ENCODE measurements around the gene DNAH11. TPM values are rescaled to one million over a fixed set of nuclear protein-coding genes. Genes with fewer than 3 reads are reported as not detected.

The DNAH11 gene
- total RNA-seq, 1 experiment from 2014 or later = 0.15 TPM

GRCh38 chr7:21768279-21768678, 225.4 kb downstream of the DNAH11 start:
- Histone ChIP-seq H3K4me3 (ENCODE audit: low read depth in 2 of 2, low read length in 2 of 2) (no peak overlapping the region), H3K36me3 (ENCODE audit: control insufficient read depth, insufficient read depth, low read length) (no peaks in the 10 kb centered on the region), H3K27ac (ENCODE audit: low read length) (no peak overlapping the region), H3K9me3 (ENCODE audit: control insufficient read depth, insufficient read depth, low read depth, low read length) (no peaks in the 10 kb centered on the region), H3K4me1 (ENCODE audit: control insufficient read depth, insufficient read depth, low read length) (no peaks in the 10 kb centered on the region), H3K27me3 (ENCODE audit: control insufficient read depth, insufficient read depth, low read length) (peaks cover 12% of the 10 kb centered on the region)
- ATAC-seq = no peak
- TF ChIP-seq REST (IDR thresholded peaks at IDR 0.05; ENCODE audit: insufficient read depth in 1 of 2, low read depth in 2 of 2, low read length in 1 of 2) (no peak), POLR2AphosphoS5 (IDR thresholded peaks at IDR 0.05; ENCODE audit: low read depth, low read length) (no peak)
- TF ChIP-seq, protein P1, sequence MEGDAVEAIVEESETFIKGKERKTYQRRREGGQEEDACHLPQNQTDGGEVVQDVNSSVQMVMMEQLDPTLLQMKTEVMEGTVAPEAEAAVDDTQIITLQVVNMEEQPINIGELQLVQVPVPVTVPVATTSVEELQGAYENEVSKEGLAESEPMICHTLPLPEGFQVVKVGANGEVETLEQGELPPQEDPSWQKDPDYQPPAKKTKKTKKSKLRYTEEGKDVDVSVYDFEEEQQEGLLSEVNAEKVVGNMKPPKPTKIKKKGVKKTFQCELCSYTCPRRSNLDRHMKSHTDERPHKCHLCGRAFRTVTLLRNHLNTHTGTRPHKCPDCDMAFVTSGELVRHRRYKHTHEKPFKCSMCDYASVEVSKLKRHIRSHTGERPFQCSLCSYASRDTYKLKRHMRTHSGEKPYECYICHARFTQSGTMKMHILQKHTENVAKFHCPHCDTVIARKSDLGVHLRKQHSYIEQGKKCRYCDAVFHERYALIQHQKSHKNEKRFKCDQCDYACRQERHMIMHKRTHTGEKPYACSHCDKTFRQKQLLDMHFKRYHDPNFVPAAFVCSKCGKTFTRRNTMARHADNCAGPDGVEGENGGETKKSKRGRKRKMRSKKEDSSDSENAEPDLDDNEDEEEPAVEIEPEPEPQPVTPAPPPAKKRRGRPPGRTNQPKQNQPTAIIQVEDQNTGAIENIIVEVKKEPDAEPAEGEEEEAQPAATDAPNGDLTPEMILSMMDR (IDR thresholded peaks at IDR 0.05) = no peak
- POLR2A ChIA-PET = no interaction called here
- CTCF ChIA-PET = interaction anchor here (0.8 kb wide), 1 partner anchor 228 kb away, joined by 3 read pairs; no protein-coding TSS in a partner anchor
- in situ Hi-C loops (cut with HindIII; ENCODE audit: low pct_unique_long_range_greater_than_20kb, low sequenced_read_pairs) = no loop called here
- DNase-seq (ENCODE audit: low read depth, low spot score) = no peak
- intact Hi-C loops (cut with micrococcal nuclease; ENCODE audit: unreplicated experiment) = loop anchor here (5.0 kb wide), 1 partner anchor 991 kb away; no protein-coding TSS in a partner anchor
- BruUV-seq (replicated peaks) = no TSS peak

DNA sequence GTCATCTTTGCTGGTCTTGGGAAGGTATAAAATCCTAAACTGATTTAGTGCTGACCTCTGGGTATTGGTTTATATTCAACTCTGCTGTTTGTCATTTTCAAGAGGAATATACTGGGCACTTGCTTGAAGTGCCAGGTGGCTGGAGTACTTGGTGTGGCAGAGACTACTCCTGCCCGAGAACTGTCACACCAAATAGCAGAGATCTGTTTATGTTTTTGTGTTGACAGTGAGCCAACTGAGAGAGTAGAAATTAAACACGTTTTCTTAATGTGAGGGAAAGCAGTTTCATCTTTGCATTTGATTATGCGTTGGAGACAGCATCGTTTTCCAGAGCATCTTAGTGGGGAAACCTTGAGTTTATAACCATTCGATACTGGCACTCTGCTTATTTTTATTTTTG, 228.4 kb downstream of the DNAH11 start:
- no peaks in the 10 kb centered on the region for H3K9me3 ChIP-seq (ENCODE audit: control insufficient read depth, insufficient read depth, low read depth, low read length)
- ChIA-PET CTCF (interaction anchor here (0.6 kb wide), 1 partner anchor 299 kb away, joined by 3 read pairs; no protein-coding TSS in a partner anchor), POLR2A (no interaction called here)
- H3K27ac ChIP-seq (ENCODE audit: low read length) = no peak overlapping the region
- no peaks in the 10 kb centered on the region for H3K36me3 ChIP-seq (ENCODE audit: control insufficient read depth, insufficient read depth, low read length)
- TF ChIP-seq, protein P1 (IDR thresholded peaks at IDR 0.05) = no peak
- TF ChIP-seq POLR2AphosphoS5 (IDR thresholded peaks at IDR 0.05; ENCODE audit: low read depth, low read length) (no peak), SIN3A (IDR thresholded peaks at IDR 0.05; ENCODE audit: borderline replicate concordance, insufficient read depth, low read depth, low read length) (no peak), TCF7L2 (IDR thresholded peaks at IDR 0.05; ENCODE audit: low read depth, low read length) (no peak), REST (IDR thresholded peaks at IDR 0.05; ENCODE audit: insufficient read depth in 1 of 2, low read depth in 2 of 2, low read length in 1 of 2) (no peak)
- ATAC-seq (no peak), DNase-seq (ENCODE audit: low read depth, low spot score) (no peak)
- in situ Hi-C loops (cut with HindIII; ENCODE audit: low pct_unique_long_range_greater_than_20kb, low sequenced_read_pairs) (no loop called here), intact Hi-C loops (cut with micrococcal nuclease; ENCODE audit: unreplicated experiment) (loop anchor here (5.0 kb wide), 1 partner anchor 231 kb away; no protein-coding TSS in a partner anchor)
- H3K4me3 ChIP-seq (ENCODE audit: low read depth in 2 of 2, low read length in 2 of 2) = no peak overlapping the region
- no TSS peak for BruUV-seq (replicated peaks)
- H3K4me1 ChIP-seq (ENCODE audit: control insufficient read depth, insufficient read depth, low read length) = no peaks in the 10 kb centered on the region
- H3K27me3 ChIP-seq (ENCODE audit: control insufficient read depth, insufficient read depth, low read length) = peaks cover 5% of the 10 kb centered on the region; the same call in 1 of the 2 replicates

All from Panc1 (cell line).